Measurements from ENCODE around the gene STYXL1.

Gene STYXL1

DNA sequence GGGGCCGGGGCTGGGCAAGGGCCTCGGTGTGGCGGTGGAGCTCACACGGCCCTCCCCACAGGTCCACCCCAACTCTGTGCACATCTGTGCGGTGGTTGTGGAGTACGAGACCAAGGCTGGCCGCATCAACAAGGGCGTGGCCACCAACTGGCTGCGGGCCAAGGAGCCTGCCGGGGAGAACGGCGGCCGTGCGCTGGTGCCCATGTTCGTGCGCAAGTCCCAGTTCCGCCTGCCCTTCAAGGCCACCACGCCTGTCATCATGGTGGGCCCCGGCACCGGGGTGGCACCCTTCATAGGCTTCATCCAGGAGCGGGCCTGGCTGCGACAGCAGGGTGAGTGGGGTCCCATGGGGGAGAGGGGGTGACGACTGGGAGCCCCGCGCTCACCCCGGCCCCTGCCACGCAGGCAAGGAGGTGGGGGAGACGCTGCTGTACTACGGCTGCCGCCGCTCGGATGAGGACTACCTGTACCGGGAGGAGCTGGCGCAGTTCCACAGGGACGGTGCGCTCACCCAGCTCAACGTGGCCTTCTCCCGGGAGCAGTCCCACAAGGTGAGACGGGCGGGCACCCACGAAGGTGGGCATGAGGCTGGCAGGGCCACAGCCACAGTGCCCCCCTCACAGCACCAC lies 62.2 kb downstream of the STYXL1 start:
- in situ Hi-C loops (cut with HindIII; ENCODE audit: low pct_ligation_motif_present, low pct_unique_long_range_greater_than_20kb, low sequenced_read_pairs) = no loop called here
- no peak for DNase-seq

DNA sequence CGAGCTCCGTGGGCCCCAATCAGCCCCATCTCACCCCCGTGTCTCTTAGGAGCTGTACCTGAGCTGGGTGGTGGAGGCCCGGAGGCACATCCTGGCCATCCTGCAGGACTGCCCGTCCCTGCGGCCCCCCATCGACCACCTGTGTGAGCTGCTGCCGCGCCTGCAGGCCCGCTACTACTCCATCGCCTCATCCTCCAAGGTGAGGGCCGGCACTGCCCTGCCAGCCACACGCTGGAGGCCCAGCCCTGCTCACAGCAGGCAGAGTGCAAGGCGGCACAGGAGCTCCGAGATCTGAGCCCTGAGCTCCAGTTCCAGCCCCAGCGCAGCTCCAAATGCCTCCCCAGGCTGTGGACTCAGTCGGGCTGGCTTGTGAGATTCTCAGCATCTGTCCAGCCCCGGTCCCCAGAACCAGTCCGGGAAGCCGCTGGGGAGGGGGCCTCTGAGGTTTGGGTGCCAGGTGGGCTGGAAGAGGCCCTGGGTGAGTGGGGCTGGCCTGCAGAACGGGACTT lies 62.7 kb downstream of the STYXL1 start:
- in situ Hi-C loops (cut with HindIII; ENCODE audit: low pct_ligation_motif_present, low pct_unique_long_range_greater_than_20kb, low sequenced_read_pairs) = no loop called here
- DNase-seq = no peak

DNA sequence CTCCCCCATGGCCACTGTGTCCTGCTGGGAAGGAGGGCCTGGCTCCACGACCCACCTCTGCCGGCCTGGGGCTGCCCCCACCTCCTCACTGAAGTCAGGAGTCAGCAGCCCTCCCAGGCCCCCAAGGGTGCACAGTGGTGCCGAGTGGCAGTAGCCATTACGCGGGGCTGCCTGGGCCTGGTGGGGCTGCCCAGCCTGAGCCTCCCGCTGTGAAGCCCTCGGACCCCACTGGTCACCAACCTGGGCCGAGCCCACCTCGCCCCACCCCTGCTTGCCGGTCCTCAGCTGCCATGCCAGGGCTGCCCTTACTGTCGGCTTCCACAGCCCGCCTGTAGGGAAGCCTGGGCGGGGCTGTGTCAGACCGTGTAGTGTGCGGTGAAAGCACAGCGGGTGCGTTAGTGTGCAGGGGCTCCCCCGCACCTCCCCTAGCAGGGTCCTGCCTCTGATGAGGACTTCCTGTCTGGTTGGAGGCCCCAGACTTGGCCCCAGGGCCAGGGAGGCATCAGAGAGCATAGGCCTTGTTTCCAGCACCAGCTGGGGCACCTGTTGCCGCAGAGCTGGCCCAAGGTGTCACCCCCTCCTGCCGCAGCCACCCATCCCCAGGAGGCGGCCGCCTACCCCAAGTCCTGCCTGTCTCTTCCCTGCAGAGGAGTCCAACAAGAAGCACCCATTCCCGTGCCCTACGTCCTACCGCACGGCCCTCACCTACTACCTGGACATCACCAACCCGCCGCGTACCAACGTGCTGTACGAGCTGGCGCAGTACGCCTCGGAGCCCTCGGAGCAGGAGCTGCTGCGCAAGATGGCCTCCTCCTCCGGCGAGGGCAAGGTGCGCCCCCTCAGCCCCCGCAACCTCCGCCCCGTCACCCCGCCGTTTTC lies 63.4 kb downstream of the STYXL1 start:
- in situ Hi-C loops (cut with HindIII; ENCODE audit: low pct_ligation_motif_present, low pct_unique_long_range_greater_than_20kb, low sequenced_read_pairs) = no loop called here
- no peak for DNase-seq

DNA sequence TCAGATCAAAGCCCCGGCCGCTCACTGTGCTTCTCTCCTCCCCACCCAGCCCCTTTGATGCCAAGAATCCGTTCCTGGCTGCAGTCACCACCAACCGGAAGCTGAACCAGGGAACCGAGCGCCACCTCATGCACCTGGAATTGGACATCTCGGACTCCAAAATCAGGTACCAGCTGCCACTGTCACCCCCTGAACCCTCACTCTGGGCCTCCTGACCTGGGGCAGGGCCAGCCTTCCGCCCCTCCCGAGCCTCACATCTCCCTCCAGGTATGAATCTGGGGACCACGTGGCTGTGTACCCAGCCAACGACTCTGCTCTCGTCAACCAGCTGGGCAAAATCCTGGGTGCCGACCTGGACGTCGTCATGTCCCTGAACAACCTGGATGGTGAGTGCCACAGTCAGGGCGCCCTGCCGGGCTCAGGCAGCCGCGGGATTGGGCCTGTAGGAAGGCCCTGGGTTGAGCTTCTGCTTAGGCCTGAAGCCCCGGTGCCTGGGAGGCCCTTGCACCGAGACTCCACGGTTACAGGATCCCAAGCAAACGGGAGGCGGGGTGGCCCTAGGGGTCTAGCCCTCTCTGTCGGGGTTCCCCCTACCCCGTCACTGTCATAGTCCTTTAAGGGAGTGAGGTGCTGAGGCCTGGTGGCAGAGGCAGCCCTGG lies 64.2 kb downstream of the STYXL1 start:
- in situ Hi-C loops (cut with HindIII; ENCODE audit: low pct_ligation_motif_present, low pct_unique_long_range_greater_than_20kb, low sequenced_read_pairs) = no loop called here
- no peak for DNase-seq

DNA sequence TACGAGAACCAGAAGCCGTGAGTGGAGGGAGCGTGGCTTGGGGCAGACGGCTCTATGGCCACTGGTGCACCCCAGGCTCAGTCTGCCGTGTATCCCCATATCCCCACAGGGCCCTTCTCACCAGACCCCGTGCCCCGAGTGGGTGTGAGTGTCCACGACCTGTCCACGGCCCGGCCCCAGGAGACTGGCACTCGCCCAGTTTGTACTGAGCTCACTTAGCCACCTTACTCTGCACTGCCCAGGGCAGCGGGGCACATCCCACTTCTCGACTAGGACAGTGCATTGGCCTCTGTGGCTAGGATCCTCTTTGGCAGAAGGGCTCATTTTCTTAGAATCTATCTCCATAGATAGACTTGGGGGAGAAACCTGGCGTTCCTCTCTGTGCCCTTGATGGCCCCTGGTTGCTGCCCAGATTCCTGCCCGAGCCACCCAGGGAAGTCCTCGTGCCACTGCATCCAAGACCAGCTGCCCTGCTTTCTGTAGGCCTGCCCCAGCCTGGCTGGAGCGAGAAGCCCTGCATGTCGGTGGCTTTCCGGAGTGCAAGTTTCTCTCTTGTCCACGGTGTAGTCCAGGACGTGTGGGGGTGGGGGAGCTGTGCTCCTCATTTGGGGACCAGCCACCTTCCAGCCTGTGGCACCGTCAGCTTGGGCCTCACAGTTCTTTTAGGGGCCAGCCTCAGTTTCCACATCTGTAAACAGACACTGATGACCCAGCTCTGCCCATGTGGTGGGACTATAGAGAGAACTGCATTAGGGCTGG lies 65.3 kb downstream of the STYXL1 start:
- DNase-seq = no peak
- in situ Hi-C loops (cut with HindIII; ENCODE audit: low pct_ligation_motif_present, low pct_unique_long_range_greater_than_20kb, low sequenced_read_pairs) = no loop called here

DNA sequence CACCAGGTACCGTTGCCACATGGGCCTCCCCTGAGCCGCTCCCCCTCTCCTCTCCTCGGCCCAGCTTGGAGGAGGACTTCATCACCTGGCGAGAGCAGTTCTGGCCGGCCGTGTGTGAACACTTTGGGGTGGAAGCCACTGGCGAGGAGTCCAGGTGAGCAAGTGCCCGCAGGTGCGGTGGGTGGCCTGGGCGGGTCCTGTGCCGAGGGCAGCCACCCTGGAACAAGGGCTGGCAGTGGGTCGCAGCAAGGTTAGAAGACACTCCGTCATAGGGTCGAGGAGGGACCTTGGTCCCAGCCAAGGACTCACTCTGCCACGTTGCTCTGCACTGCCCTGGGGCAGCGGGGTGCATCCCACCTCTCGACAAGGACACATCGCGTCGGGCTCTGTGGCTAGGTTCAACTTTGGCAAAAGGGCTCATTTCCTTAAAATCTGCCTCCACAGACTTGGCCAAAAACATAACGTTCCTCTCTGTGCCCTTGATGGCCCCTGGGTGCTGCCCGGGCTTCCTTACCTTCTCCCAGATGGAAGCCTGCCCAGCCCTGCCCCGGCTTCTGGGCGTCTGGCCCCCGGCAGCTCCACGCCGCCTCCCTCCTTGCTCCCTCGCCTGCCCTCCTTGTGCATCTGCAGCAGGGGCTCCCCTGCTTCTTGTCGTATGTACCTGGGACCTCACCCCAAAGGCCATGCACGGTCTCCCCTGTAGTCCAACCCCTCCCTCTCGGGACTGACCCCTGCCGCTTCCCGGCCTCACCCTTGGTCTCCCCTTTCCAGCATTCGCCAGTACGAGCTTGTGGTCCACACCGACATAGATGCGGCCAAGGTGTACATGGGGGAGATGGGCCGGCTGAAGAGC lies 66.1 kb downstream of the STYXL1 start:
- DNase-seq = no peak
- in situ Hi-C loops (cut with HindIII; ENCODE audit: low pct_ligation_motif_present, low pct_unique_long_range_greater_than_20kb, low sequenced_read_pairs) = no loop called here

DNA sequence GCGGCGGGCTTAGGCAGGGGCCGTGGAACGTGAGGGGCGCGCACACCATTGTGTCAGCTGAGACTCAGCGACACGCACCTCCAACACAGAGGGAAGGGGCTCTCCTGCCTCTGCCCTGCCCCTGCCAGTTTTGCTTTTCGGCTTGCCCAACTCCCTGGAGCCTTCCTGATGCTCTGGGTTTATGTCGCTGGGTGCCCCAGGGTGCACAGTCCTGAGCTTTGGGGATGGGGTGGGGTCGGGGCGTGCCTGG lies 66.7 kb downstream of the STYXL1 start:
- no peak for DNase-seq
- in situ Hi-C loops (cut with HindIII; ENCODE audit: low pct_ligation_motif_present, low pct_unique_long_range_greater_than_20kb, low sequenced_read_pairs) = no loop called here

DNA sequence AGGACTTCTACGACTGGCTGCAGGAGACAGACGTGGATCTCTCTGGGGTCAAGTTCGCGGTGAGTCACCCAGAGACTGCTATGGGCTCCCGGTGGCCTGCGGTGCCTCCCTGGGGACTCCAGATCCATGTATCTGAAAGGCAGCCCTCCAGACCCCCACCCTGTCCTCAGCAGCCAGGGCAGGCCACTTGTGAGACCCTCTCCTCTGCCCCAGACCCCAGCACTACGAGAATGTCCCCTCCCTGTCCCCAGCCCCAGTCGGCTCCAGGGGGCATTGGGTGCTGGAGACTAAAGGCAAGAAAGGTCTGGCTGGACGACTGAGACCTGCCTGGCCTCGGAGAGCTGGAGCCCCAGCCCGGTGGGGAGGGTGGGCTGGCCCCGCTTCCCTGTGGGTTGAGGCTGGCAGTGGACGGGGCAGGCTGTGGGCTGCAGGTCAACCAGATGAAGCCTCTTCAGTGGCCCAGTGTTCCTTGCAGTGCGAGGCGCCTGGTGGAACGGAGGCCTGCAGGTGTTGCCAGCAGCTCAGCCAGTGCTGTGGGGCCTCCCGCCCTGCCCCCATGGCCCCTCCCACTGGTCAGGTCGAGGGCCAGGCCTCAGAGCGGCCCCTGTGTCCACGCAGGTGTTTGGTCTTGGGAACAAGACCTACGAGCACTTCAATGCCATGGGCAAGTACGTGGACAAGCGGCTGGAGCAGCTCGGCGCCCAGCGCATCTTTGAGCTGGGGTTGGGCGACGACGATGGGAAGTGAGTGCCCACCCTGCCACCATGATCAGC lies 67.2 kb downstream of the STYXL1 start:
- no peak for DNase-seq
- in situ Hi-C loops (cut with HindIII; ENCODE audit: low pct_ligation_motif_present, low pct_unique_long_range_greater_than_20kb, low sequenced_read_pairs) = no loop called here

DNA sequence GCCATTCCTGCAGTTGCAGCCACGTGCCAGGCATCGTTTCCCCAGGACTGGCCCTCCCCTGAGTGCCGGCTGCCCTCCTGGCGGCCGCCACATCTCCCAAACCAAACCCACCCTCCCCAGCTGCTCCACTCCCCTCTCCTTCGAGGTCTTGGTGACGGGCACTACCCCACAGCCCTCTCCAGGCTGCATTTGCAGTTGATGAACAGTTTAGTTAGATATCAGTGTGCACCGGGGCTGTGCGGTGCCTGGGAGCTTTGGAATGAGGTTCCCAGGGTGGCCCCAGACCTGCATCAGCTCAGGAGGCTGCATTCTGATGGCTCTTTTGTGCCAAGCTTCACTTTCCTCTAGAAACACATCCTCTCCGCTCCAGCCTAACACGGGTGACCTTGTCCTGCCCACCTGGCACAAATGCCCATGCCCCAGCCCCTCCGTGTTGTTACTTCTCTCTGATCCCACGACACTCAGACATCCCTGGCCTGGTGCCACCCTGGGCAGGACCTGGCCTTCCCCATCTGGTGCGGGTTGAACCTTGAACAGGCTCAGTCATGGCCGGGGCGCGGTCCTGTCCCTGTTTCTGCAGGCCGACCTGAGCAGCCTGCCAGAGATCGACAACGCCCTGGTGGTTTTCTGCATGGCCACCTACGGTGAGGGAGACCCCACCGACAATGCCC lies 67.9 kb downstream of the STYXL1 start:
- in situ Hi-C loops (cut with HindIII; ENCODE audit: low pct_ligation_motif_present, low pct_unique_long_range_greater_than_20kb, low sequenced_read_pairs) = no loop called here
- DNase-seq = no peak

DNA sequence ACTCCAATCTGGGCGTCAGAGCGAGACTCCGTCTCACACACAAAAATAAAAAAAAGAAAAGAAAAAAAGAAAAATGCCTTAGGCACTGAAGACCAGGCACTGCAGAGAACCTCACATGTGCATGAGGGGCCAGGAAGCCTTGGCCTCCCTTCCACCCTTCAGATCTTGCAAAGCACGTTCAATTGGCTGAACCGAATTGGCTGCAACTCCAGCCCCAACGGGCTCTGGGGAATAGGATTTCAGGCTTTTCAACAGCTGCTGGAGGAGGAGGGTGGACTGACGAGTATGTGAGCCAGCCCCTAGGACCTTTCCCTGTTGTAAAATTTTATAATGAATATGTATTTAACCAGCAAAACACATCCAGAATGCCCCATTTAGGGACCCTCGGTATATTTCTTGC lies 70.1 kb downstream of the STYXL1 start:
- in situ Hi-C loops (cut with HindIII; ENCODE audit: low pct_ligation_motif_present, low pct_unique_long_range_greater_than_20kb, low sequenced_read_pairs) = no loop called here
- DNase-seq = no peak

DNA sequence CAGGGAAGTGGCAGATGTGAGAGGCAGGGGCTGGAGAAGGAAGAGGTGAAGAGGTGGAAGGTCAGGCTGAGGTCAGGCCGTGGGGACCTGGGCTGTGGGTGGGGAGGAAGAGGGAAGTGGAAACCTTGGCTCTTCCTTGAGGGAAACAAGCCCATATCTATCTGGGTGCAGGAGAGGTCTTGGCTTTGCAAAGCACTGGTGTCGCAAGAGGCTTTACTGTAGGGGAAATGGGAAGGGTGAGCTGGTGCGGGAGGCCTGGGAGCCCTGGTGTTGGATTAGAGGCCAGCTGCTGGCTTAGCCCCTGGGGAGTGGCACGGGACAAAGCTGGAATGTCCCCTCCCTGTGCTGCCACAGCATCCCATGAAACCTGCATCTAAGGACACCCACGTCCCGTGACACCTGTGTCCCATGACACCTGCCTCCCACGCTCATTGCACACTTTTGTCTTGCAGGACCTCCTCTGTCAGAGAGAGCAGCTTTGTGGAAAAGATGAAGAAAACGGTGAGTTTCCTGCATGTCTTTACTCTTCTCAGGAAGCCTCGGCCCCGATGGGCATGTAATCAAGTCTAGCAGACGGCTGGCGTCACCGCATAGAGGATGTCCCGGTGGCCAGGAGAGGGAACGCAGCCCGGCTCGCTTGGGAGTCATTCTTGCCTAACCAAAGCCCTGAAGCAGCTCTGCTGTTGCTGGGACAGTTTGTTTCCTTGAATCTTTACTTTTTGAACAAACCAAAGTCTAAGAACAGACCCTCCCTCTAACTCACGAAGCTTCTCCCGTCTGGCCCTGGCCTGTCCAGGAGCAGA lies 75.6 kb downstream of the STYXL1 start:
- DNase-seq = no peak
- in situ Hi-C loops (cut with HindIII; ENCODE audit: low pct_ligation_motif_present, low pct_unique_long_range_greater_than_20kb, low sequenced_read_pairs) = no loop called here

DNA sequence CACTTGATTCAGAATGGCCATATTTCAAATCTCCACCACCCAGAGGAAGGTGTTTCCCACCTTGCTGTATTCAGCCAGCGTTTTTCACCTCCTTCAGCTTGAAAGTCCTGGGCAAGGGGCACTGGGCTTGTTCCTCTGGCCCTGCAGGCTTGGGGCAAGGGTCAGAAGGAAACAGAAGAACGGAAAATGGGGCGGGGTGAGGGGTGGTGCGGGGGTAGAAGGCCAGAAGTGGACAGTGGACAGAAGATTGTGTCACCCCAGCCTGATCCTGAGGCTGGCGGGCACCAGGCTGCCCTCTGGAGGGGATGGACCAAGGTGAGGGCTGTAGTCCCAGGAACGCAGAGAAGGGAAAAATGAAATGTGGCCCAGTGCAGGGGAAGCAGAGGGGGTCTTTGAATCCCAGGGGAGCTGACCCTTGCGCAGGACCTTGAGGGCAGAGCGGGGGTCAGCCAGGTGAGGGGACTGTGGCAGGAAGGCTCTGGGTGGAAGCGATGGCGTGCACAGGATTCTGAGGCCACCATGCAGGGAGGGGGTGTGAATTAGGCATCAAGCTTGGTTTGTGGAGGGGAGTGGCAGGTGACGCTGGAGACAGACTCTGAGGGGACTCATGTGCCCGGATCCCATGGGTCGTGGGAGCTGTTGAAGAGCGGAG lies 76.4 kb downstream of the STYXL1 start:
- in situ Hi-C loops (cut with HindIII; ENCODE audit: low pct_ligation_motif_present, low pct_unique_long_range_greater_than_20kb, low sequenced_read_pairs) = no loop called here
- no peak for DNase-seq

DNA sequence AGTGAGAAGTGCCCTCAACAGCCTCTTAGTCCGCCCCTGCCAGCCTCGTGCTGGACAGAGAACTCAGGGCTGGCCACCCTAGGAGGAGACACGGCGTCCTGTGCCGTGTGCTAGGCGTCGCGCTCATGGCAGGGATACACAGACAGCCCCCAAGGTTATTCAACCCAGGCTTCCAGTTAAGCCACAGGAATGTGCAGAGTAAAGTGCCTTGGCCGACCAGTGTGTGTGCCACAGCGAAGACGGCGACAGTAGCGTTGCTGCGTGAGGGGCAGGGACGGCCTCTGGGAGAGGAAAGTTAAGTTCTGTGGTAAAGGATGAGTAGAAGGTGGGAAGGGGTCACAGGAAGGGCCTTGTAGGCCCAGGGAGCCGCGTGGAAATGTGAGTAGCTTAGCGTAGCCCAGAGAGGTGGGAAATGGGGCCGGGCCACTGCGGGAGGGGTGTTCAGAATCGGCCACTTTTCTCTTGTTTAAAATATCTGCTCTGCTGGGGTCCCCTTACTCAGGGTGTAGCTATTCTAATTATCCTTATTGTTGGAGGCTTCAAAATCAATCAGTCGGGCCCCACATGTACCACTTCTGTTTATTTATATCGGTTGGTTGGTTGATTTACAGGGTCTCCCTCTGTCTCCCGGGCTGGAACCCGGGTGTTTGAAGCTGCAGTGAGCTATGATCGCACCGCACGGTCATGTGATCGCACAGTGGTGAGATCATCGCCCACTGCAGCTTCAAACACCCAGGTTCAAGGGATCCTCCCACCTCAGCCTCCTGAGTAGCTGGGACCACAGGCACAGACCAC lies 77.9 kb downstream of the STYXL1 start:
- DNase-seq = no peak

DNA sequence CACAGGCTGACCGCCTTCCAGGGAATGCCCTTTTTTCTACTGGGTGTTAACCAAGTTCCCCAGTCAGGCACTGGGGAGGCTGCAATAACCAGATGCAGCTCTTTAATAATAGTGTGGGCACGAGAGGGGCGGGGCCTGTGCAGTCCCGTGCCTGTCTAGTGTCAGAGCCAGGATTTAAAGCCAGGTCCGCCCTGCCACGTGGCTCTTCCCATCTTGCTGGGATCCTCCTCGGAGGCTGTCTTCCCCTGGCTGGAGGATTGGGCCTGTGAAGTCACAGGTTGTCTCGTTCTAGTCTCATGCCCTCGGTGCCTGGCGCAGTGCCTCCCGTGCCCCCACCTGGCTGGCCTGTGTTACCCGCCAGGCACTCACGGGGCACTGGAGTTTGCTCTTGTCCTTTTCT lies 78.6 kb downstream of the STYXL1 start:
- in situ Hi-C loops (cut with HindIII; ENCODE audit: low pct_ligation_motif_present, low pct_unique_long_range_greater_than_20kb, low sequenced_read_pairs) = no loop called here
- no peak for DNase-seq

More for the DNA sequence above, 77.9 kb downstream of the STYXL1 start:
- in situ Hi-C loops (cut with HindIII; ENCODE audit: low pct_ligation_motif_present, low pct_unique_long_range_greater_than_20kb, low sequenced_read_pairs) = no loop called here

DNA sequence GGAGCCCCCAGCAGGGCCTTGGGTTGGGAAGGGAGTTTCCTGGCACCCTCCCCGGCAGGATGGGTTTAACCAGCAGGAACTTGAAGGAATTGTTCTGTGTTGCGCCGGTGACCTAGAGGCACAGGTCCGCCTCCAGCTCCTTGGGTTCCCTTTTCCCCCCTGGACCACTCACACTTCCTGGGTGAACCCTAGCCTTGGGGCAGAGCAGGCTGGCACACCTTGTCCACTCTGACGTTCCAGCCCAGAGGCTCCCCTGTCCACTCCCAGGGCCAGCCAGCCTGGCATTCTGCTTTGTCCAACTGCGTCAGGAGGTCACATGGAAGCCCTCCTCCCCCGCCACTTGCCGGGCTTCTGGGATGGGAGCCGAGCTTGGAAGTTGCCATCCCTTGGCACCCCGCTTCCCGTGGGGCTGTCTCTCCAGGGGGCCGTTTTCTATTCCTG lies 79.2 kb downstream of the STYXL1 start:
- in situ Hi-C loops (cut with HindIII; ENCODE audit: low pct_ligation_motif_present, low pct_unique_long_range_greater_than_20kb, low sequenced_read_pairs) = no loop called here
- DNase-seq = no peak
